HG03159 (cell line): ENCODE measurements around the gene KATNIP.
A peak's percentile ranks its signal among the peaks of the same experiment; 100 is the strongest.
"Not testable (repeated sequence)": the region's sequence is repeated elsewhere in the genome, so short reads cannot be mapped to it uniquely, and the experiment has no call there.

ENCODE experiments used
- ATAC-seq: cut with Tn5 transposase; IDR thresholded peaks from one replicate; pipeline ENCODE4 v1.9.1; 2021; ENCODE audit warnings: mild to moderate bottlenecking, moderate library complexity; ENCODE audit not compliant: unreplicated experiment

Gene KATNIP

GRCh38 chr16:27531826-27532800 lies 17.8 kb upstream of the KATNIP start:
- no peak for ATAC-seq

- ATAC-seq: no peak
Observed at GRCh38 chr16:27534256-27534655, 15.7 kb upstream of the KATNIP start.

GRCh38 chr16:27538528-27538927 lies 11.4 kb upstream of the KATNIP start:
- ATAC-seq: no peak

- no peak for ATAC-seq
Observed at GRCh38 chr16:27539120-27539519, 10.8 kb upstream of the KATNIP start.

GRCh38 chr16:27539636-27540035 lies 10.3 kb upstream of the KATNIP start:
- ATAC-seq: no peak

- no peak for ATAC-seq
Observed at GRCh38 chr16:27543801-27544200, 6.1 kb upstream of the KATNIP start.

- ATAC-seq: no peak
Observed at GRCh38 chr16:27544671-27545070, 5.3 kb upstream of the KATNIP start.

GRCh38 chr16:27547134-27547533 lies 2.8 kb upstream of the KATNIP start:
- no peak for ATAC-seq

- ATAC-seq: no peak
Observed at GRCh38 chr16:27547851-27548250, 2.1 kb upstream of the KATNIP start.

- peak; percentile 30 for ATAC-seq
Observed at GRCh38 chr16:27549464-27549745, 539 bp upstream of the KATNIP start.

- no peak for ATAC-seq
Observed at GRCh38 chr16:27550582-27550920, 607 bp downstream of the KATNIP start.

- ATAC-seq: no peak
Observed at GRCh38 chr16:27551036-27551435, 1.1 kb downstream of the KATNIP start.

- ATAC-seq: no peak
Observed at GRCh38 chr16:27556471-27556870, 6.5 kb downstream of the KATNIP start.

- no peak for ATAC-seq
Observed at GRCh38 chr16:27558434-27558833, 8.5 kb downstream of the KATNIP start.

GRCh38 chr16:27558932-27559331 lies 9.0 kb downstream of the KATNIP start:
- ATAC-seq: no peak

GRCh38 chr16:27561216-27561615 lies 11.3 kb downstream of the KATNIP start:
- no peak for ATAC-seq

GRCh38 chr16:27564224-27564623 lies 14.3 kb downstream of the KATNIP start:
- no peak for ATAC-seq

GRCh38 chr16:27566417-27566816 lies 16.5 kb downstream of the KATNIP start:
- no peak for ATAC-seq

- no peak for ATAC-seq
Observed at GRCh38 chr16:27568077-27568476, 18.1 kb downstream of the KATNIP start.

GRCh38 chr16:27570986-27571385 lies 21.0 kb downstream of the KATNIP start:
- ATAC-seq: not testable (repeated sequence)

- no peak for ATAC-seq
Observed at GRCh38 chr16:27571433-27572326, 21.7 kb downstream of the KATNIP start.

- ATAC-seq: no peak
Observed at GRCh38 chr16:27572711-27573110, 22.8 kb downstream of the KATNIP start.
